ENCODE results near the gene MTMR8. TPM values are rescaled to one million over a fixed set of nuclear protein-coding genes. Genes with fewer than 3 reads are reported as not detected.

MTMR8 gene
- total RNA-seq (2022) (2.6 and 2.8 TPM in 2 replicates), Bru-seq, nascent RNA (percentile 44 among the genes with signal in this experiment), BruChase-seq, experiment 1, labeled RNA remaining after a 2-hour chase (percentile 48 among the genes with signal in this experiment), BruChase-seq, experiment 2, labeled RNA remaining after a 6-hour chase (percentile 42 among the genes with signal in this experiment)
- long read RNA-seq, partial matches to known transcripts = 2 of 4 reads
- long read RNA-seq, other reads (novel, unspliced or antisense) = 2 of 4 reads

GRCh38 chrX:64394874-64395567 is at the start of gene MTMR8:
TSS of gene MTMR8 (minus strand) at chrX:64395452. CDS start at chrX:64395363, 89 bp downstream.
- no peaks in the 10 kb centered on the region for H3K36me3 ChIP-seq (ENCODE audit: control insufficient read depth, insufficient read depth, low read length)
- BruUV-seq (replicated peaks) = no TSS peak
- no peaks in the 10 kb centered on the region for H3K9me3 ChIP-seq
- ChIA-PET POLR2A (no interaction called here), CTCF (no interaction called here)
- peaks cover 4% of the 10 kb centered on the region for H3K27me3 Mint-ChIP-seq (ENCODE audit: insufficient read depth, unreplicated experiment)
- peak within 1 kb of the TSS; percentile 29 for H3K27ac Mint-ChIP-seq (ENCODE audit: unreplicated experiment)
- TF ChIP-seq CTCF (IDR thresholded peaks at IDR 0.05; ENCODE audit: insufficient read depth in 1 of 2, low read depth in 1 of 2, low read length in 1 of 2, severe bottlenecking in 1 of 2, unreplicated experiment in 1 of 2) = no peak
- peaks cover 7% of the 10 kb centered on the region for H3K4me1 Mint-ChIP-seq (ENCODE audit: low read depth, unreplicated experiment)
- peak within 1 kb of the TSS; percentile 80 for H3K4me3 Mint-ChIP-seq (ENCODE audit: unreplicated experiment)
- no peaks in the 10 kb centered on the region for H3K36me3 Mint-ChIP-seq (ENCODE audit: insufficient read depth, unreplicated experiment)
- intact Hi-C loops (cut with micrococcal nuclease; ENCODE audit: unreplicated experiment) = no loop called here
- H3K9me3 Mint-ChIP-seq (ENCODE audit: unreplicated experiment) = peaks cover 9% of the 10 kb centered on the region
- H3K4me3 ChIP-seq (ENCODE audit: low read depth, low read length) = peak within 1 kb of the TSS; percentile 62
- no peaks in the 10 kb centered on the region for H3K4me1 ChIP-seq
- DNase-seq = peak; percentile 77 to 82
- no peaks in the 10 kb centered on the region for H3K27me3 ChIP-seq (replicated peaks; ENCODE audit: control insufficient read depth, insufficient read depth, low read length)

- Histone ChIP-seq H3K36me3 (ENCODE audit: control insufficient read depth, insufficient read depth, low read length) (no peaks in the 10 kb centered on the region), H3K9me3 (no peaks in the 10 kb centered on the region), H3K4me3 (ENCODE audit: low read depth, low read length) (no peak overlapping the region), H3K4me1 (no peaks in the 10 kb centered on the region), H3K27me3 (replicated peaks; ENCODE audit: control insufficient read depth, insufficient read depth, low read length) (no peaks in the 10 kb centered on the region)
- intact Hi-C loops (cut with micrococcal nuclease; ENCODE audit: unreplicated experiment) = no loop called here
- TF ChIP-seq CTCF (IDR thresholded peaks at IDR 0.05; ENCODE audit: insufficient read depth in 1 of 2, low read depth in 1 of 2, low read length in 1 of 2, severe bottlenecking in 1 of 2, unreplicated experiment in 1 of 2) = no peak
- Mint-ChIP-seq H3K4me3 (ENCODE audit: unreplicated experiment) (no peak overlapping the region), H3K36me3 (ENCODE audit: insufficient read depth, unreplicated experiment) (no peaks in the 10 kb centered on the region), H3K9me3 (ENCODE audit: unreplicated experiment) (no peaks in the 10 kb centered on the region), H3K4me1 (ENCODE audit: low read depth, unreplicated experiment) (no peaks in the 10 kb centered on the region), H3K27ac (ENCODE audit: unreplicated experiment) (no peak overlapping the region), H3K27me3 (ENCODE audit: insufficient read depth, unreplicated experiment) (no peaks in the 10 kb centered on the region)
- ChIA-PET CTCF (no interaction called here), POLR2A (no interaction called here)
- DNase-seq = no peak
- no TSS peak for BruUV-seq (replicated peaks)
Measured at GRCh38 chrX:64439551-64439950, 44.3 kb upstream of the MTMR8 start.

GRCh38 chrX:64437665-64438064 is 42.4 kb upstream of the MTMR8 start:
- H3K36me3 Mint-ChIP-seq (ENCODE audit: insufficient read depth, unreplicated experiment) = no peaks in the 10 kb centered on the region
- BruUV-seq (replicated peaks) = no TSS peak
- no peaks in the 10 kb centered on the region for H3K27me3 ChIP-seq (replicated peaks; ENCODE audit: control insufficient read depth, insufficient read depth, low read length)
- no peaks in the 10 kb centered on the region for H3K36me3 ChIP-seq (ENCODE audit: control insufficient read depth, insufficient read depth, low read length)
- ChIA-PET CTCF (no interaction called here), POLR2A (no interaction called here)
- no peaks in the 10 kb centered on the region for H3K4me1 ChIP-seq
- no peaks in the 10 kb centered on the region for H3K27me3 Mint-ChIP-seq (ENCODE audit: insufficient read depth, unreplicated experiment)
- H3K9me3 ChIP-seq = no peaks in the 10 kb centered on the region
- peak overlapping the region; percentile 62 for H3K27ac Mint-ChIP-seq (ENCODE audit: unreplicated experiment)
- TF ChIP-seq CTCF (IDR thresholded peaks at IDR 0.05; ENCODE audit: insufficient read depth in 1 of 2, low read depth in 1 of 2, low read length in 1 of 2, severe bottlenecking in 1 of 2, unreplicated experiment in 1 of 2) = no peak
- no peak overlapping the region for H3K4me3 ChIP-seq (ENCODE audit: low read depth, low read length)
- H3K4me1 Mint-ChIP-seq (ENCODE audit: low read depth, unreplicated experiment) = no peaks in the 10 kb centered on the region
- intact Hi-C loops (cut with micrococcal nuclease; ENCODE audit: unreplicated experiment) = no loop called here
- no peak overlapping the region for H3K4me3 Mint-ChIP-seq (ENCODE audit: unreplicated experiment)
- H3K9me3 Mint-ChIP-seq (ENCODE audit: unreplicated experiment) = no peaks in the 10 kb centered on the region
- no peak for DNase-seq
